ENCODE measurements around the gene KRT5.

KRT5 gene

GRCh38 chr12:52517888-52518287, 2.3 kb downstream of the KRT5 start:
- no peak for TF ChIP-seq TCF12 (IDR thresholded peaks at IDR 0.05; ENCODE audit: low read depth)
- TF ChIP-seq EP300 (IDR thresholded peaks at IDR 0.05; ENCODE audit: borderline replicate concordance) = no peak
- no peak for TF ChIP-seq FOXM1 (IDR thresholded peaks at IDR 0.05; ENCODE audit: borderline replicate concordance, low read depth)
- no peak for TF ChIP-seq YY1 (IDR thresholded peaks at IDR 0.05; ENCODE audit: low read depth)

- no peak for TF ChIP-seq CEBPB (IDR thresholded peaks at IDR 0.05)
- TF ChIP-seq TCF12 (IDR thresholded peaks at IDR 0.05; ENCODE audit: low read depth) = no peak
- no peak for TF ChIP-seq YY1 (IDR thresholded peaks at IDR 0.05; ENCODE audit: low read depth)
- TF ChIP-seq, protein P1, sequence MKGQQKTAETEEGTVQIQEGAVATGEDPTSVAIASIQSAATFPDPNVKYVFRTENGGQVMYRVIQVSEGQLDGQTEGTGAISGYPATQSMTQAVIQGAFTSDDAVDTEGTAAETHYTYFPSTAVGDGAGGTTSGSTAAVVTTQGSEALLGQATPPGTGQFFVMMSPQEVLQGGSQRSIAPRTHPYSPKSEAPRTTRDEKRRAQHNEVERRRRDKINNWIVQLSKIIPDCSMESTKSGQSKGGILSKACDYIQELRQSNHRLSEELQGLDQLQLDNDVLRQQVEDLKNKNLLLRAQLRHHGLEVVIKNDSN (IDR thresholded peaks at IDR 0.05) = no peak
- TF ChIP-seq FOXM1 (IDR thresholded peaks at IDR 0.05; ENCODE audit: borderline replicate concordance, low read depth) = no peak
- TF ChIP-seq ZBTB7A (IDR thresholded peaks at IDR 0.05; ENCODE audit: low read depth) = no peak
- TF ChIP-seq EP300 (IDR thresholded peaks at IDR 0.05; ENCODE audit: borderline replicate concordance) = no peak
- TF ChIP-seq CREB1 (IDR thresholded peaks at IDR 0.05; ENCODE audit: low read depth) = no peak
- no peak for TF ChIP-seq TAF1 (IDR thresholded peaks at IDR 0.05; ENCODE audit: low read depth)
- TF ChIP-seq EGR1 (IDR thresholded peaks at IDR 0.05) = no peak
- no peak for TF ChIP-seq NFIC (IDR thresholded peaks at IDR 0.05)
- TF ChIP-seq, protein P2, sequence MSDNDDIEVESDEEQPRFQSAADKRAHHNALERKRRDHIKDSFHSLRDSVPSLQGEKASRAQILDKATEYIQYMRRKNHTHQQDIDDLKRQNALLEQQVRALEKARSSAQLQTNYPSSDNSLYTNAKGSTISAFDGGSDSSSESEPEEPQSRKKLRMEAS (IDR thresholded peaks at IDR 0.05) = no peak
- TF ChIP-seq REST (IDR thresholded peaks at IDR 0.05; ENCODE audit: low read depth) = no peak
- no peak for TF ChIP-seq TEAD4 (IDR thresholded peaks at IDR 0.05)
- no peak for TF ChIP-seq RAD21 (IDR thresholded peaks at IDR 0.05; ENCODE audit: low read depth)
Observed at GRCh38 chr12:52517005-52517835, 3.0 kb downstream of the KRT5 start.

DNA sequence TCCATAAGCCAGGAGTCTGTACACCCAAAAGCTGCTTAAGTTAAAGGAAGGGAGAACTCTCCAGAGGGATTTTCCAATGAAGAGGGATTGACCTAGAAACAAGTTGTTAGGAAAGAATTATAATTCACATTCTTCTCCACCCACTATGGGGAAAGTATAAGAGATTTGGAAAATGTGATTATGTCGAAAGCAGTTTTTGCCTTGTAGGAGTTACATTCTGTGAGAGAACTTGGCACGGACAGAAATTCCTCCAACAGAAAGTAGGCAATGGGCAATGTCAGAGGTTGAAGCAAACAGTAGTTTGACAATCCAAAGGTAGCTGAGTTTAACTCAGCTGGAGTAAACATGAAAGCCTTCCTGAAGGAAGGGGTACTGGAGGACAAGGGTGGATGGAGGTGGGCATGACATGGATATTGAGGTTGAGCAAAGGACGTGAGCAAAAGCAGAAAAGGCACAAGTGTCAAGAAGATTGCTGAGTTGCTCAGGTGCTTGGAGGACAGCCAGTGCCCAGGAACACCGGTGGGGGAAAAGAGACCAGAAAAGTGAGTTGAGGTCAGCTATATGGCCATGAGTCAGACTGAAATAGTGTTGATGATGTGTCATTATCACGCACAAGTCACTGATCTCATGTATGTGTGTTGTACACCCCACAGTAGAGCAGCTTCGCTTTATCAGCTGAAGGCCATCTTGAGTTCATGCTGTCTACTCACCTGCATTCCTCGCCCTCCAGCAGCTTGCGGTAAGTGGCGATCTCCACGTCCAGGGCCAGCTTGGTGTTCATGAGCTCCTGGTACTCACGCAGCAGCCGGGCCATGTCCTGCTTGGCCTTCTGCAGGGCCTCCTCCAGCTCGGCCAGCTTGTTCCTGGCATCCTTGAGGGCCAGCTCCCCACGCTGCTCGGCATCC, 4.0 kb downstream of the KRT5 start:
- TF ChIP-seq YY1 (IDR thresholded peaks at IDR 0.05; ENCODE audit: low read depth) = no peak
- no peak for TF ChIP-seq TAF1 (IDR thresholded peaks at IDR 0.05; ENCODE audit: low read depth)
- TF ChIP-seq REST (IDR thresholded peaks at IDR 0.05; ENCODE audit: low read depth) = no peak
- no peak for TF ChIP-seq TEAD4 (IDR thresholded peaks at IDR 0.05)

DNA sequence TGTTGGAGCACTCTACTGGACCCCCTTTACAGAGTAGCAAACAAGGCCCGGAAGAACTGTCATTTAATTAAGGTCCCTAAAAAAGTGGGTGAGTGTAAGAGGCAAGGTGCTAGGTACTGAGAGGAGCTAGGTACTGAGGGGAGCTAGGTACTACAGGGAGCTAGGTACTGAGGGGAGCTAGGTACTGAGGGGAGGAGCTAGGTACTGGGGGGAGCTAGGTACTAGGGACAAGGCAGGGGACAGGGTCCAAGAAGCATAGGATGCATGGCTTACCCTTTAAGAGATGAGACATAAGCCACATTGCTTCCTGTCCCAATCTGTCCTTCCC, 4.9 kb downstream of the KRT5 start:
- TF ChIP-seq ZBTB7A (IDR thresholded peaks at IDR 0.05; ENCODE audit: low read depth) (no peak), FOXM1 (IDR thresholded peaks at IDR 0.05; ENCODE audit: borderline replicate concordance, low read depth) (no peak), REST (IDR thresholded peaks at IDR 0.05; ENCODE audit: low read depth) (no peak), NFIC (IDR thresholded peaks at IDR 0.05) (no peak), CREB1 (IDR thresholded peaks at IDR 0.05; ENCODE audit: low read depth) (no peak), EP300 (IDR thresholded peaks at IDR 0.05; ENCODE audit: borderline replicate concordance) (no peak), EGR1 (IDR thresholded peaks at IDR 0.05) (no peak), TEAD4 (IDR thresholded peaks at IDR 0.05) (no peak), YY1 (IDR thresholded peaks at IDR 0.05; ENCODE audit: low read depth) (no peak), RAD21 (IDR thresholded peaks at IDR 0.05; ENCODE audit: low read depth) (no peak), TCF12 (IDR thresholded peaks at IDR 0.05; ENCODE audit: low read depth) (no peak), CEBPB (IDR thresholded peaks at IDR 0.05) (no peak), TAF1 (IDR thresholded peaks at IDR 0.05; ENCODE audit: low read depth) (no peak)
- TF ChIP-seq, protein P2 (IDR thresholded peaks at IDR 0.05) = no peak
- TF ChIP-seq, protein P1 (IDR thresholded peaks at IDR 0.05) = no peak

Measured in Ishikawa (cell line).